Measurements from ENCODE around the gene SLC25A42. TPM values are rescaled to one million over a fixed set of nuclear protein-coding genes. Genes with fewer than 3 reads are reported as not detected.

The SLC25A42 gene
- total and polyA plus RNA-seq, 2 donors (not counting 1 experiment from before 2014, with no cell fraction given): 36.5 to 83.9 TPM

DNA sequence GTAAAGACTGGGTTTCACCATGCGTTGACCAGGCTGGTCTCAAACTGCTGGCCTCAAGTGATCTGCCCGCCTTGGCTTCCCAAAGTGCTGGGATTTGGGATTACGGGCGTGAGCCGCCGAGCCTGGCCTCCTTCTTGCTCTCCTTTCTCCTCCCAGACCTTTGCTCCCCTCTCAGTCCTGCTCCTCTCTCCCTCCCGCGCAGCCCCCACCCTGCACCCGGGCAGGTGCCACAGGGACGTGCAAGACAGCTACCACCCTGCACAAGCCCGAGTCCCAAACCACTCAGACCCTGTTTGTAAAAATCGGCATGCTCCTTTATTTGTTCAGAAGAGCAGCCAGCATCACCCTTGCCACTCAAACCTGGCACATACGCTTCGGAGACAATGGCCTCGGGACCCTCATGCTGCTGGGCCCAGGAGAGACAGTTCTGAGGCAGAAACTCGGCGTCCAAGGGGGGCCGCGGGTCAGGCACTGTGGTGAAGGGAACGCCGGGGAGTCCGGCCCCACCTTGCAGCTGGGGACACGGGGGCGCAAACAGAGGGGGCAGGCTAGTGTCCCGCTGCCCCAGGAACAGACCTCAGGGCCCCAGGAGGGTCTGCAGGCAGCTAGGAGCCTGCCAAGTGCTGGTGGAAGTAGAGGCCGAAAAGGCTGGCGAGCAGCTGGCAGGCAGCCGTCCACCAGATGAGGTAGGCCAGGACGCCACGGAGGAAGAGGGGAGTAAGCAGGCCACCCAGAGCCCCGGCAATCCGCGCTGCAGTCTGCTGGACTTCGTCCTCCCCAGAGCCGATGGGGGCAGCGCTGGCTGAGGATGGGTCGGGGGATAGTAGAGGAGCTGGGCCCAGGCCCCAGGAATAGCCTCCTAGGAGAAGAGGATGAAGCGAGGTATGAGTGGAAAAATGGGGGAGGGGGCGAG, 55.8 kb downstream of the SLC25A42 start:
- intact Hi-C loops (cut with micrococcal nuclease): no loop called here
- DNase-seq (no peak), ATAC-seq (ENCODE audit: low read depth) (no peak)
- Mint-ChIP-seq H3K9me3 (ENCODE audit: insufficient read depth) (peaks cover 5% of the 10 kb centered on the region), H3K4me1 (no peaks in the 10 kb centered on the region), H3K4me3 (no peak overlapping the region), H3K27me3 (no peaks in the 10 kb centered on the region), H3K27ac (no peak overlapping the region)
- H3K9ac ChIP-seq (ENCODE audit: low read length): no peak overlapping the region
- no peaks in the 10 kb centered on the region for H3K27me3 ChIP-seq (replicated peaks in 1 of 4; ENCODE audit: control extremely low read depth in 1 of 4, control insufficient read depth in 3 of 4, insufficient read depth in 4 of 4, low read length in 3 of 4)
- H4K20me1 ChIP-seq (ENCODE audit: control insufficient read depth, insufficient read depth, low read length, poor library complexity, severe bottlenecking): no peaks in the 10 kb centered on the region
- ChIA-PET POLR2A (no interaction called here), CTCF (no interaction called here)
- H3K4me1 ChIP-seq (ENCODE audit: control insufficient read depth in 2 of 2, insufficient read depth in 2 of 2, low read length in 2 of 2): no peaks in the 10 kb centered on the region
- no peak overlapping the region for H2AFZ ChIP-seq (ENCODE audit: insufficient read depth, low read depth, low read length, poor library complexity, severe bottlenecking)
- peaks cover 0 to 4% (median 3%) of the 10 kb centered on the region in 3 donors for H3K9me3 ChIP-seq (ENCODE audit: control extremely low read depth in 1 of 3, control insufficient read depth in 2 of 3, insufficient read depth in 1 of 3, low read length in 2 of 3)
- H3K27ac ChIP-seq (ENCODE audit: low read length in 2 of 2): no peak overlapping the region
- WGBS (ENCODE audit: insufficient coverage): 98% methylated on average over 36 of the region's 39 CpGs
- TF ChIP-seq EZH2 (IDR thresholded peaks at IDR 0.05; ENCODE audit: borderline replicate concordance, insufficient read depth, low read depth, low read length, poor library complexity, severe bottlenecking): no peak
- H3K4me3 ChIP-seq (ENCODE audit: control extremely low read depth in 1 of 5, extremely low read depth in 1 of 5, insufficient read depth in 1 of 5, low read depth in 2 of 5, low read length in 4 of 5): no peak overlapping the region
- no peaks in the 10 kb centered on the region for H3K79me2 ChIP-seq (ENCODE audit: control insufficient read depth, insufficient read depth, low read length)
- peaks cover 0 to 16% of the 10 kb centered on the region in 2 experiments for H3K36me3 ChIP-seq (replicated peaks in 1 of 2; ENCODE audit: control extremely low read depth in 1 of 2, control insufficient read depth in 1 of 2, extremely low read depth in 1 of 2, insufficient read depth in 2 of 2, low read length in 1 of 2)
- H3K4me2 ChIP-seq (replicated peaks; ENCODE audit: low read depth, low read length, poor library complexity, severe bottlenecking): no peak overlapping the region

DNA sequence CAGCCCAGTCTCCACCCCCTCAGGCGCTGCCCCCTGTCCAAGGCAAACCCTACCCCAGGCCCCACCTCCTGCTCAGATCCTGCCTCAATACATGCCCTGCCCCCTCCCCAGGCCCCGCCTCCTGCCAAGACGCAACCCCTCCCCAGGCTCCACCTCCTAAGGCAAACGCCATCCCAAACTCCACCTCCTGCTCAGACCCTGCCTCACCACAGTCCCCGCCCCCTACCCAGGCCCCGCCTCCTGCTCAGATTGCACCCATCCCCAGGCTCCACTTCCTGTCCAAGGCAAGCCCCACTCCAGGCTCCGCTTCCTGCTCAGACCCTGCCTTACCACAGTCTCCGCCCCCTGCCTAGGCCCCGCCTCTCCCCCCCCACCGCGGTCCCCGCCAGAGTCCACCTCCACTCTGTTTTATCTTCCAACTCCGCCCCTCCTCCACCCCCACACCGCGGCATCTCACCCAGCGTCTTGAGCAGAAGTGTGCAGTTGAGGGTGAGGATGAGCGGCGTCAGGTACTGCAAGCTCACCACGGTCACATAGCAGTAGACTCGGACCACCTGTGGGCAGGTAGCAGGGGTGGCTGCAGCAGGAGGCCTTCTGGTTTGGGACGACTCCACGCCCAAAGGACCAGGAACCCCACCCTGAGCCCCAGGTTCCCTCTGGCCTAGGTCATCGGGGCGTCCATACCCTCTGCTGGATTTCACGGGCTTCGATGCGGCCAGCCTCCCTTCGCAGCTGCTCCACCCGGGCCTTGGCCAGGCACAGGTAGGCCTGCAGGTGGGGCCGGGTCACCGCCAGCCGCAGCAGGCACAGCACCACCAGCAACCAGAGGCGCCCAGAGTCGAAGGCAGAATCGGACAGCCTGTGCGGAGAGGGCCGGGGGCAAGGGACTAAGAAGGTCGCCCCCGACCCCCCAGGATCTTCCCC, 56.8 kb downstream of the SLC25A42 start:
- Histone ChIP-seq H2AFZ (ENCODE audit: insufficient read depth, low read depth, low read length, poor library complexity, severe bottlenecking) (no peak overlapping the region), H3K4me3 (ENCODE audit: control extremely low read depth in 1 of 5, extremely low read depth in 1 of 5, insufficient read depth in 1 of 5, low read depth in 2 of 5, low read length in 4 of 5) (no peak overlapping the region), H3K27me3 (replicated peaks in 1 of 4; ENCODE audit: control extremely low read depth in 1 of 4, control insufficient read depth in 3 of 4, insufficient read depth in 4 of 4, low read length in 3 of 4) (no peaks in the 10 kb centered on the region), H3K4me1 (ENCODE audit: control insufficient read depth in 2 of 2, insufficient read depth in 2 of 2, low read length in 2 of 2) (no peaks in the 10 kb centered on the region), H3K27ac (ENCODE audit: low read length in 2 of 2) (no peak overlapping the region), H4K20me1 (ENCODE audit: control insufficient read depth, insufficient read depth, low read length, poor library complexity, severe bottlenecking) (no peaks in the 10 kb centered on the region), H3K4me2 (replicated peaks; ENCODE audit: low read depth, low read length, poor library complexity, severe bottlenecking) (no peak overlapping the region), H3K9me3 (ENCODE audit: control extremely low read depth in 1 of 3, control insufficient read depth in 2 of 3, insufficient read depth in 1 of 3, low read length in 2 of 3) (peaks cover 0 to 4% (median 3%) of the 10 kb centered on the region in 3 donors), H3K36me3 (replicated peaks in 1 of 2; ENCODE audit: control extremely low read depth in 1 of 2, control insufficient read depth in 1 of 2, extremely low read depth in 1 of 2, insufficient read depth in 2 of 2, low read length in 1 of 2) (peaks cover 0 to 16% of the 10 kb centered on the region in 2 experiments), H3K9ac (ENCODE audit: low read length) (no peak overlapping the region), H3K79me2 (ENCODE audit: control insufficient read depth, insufficient read depth, low read length) (no peaks in the 10 kb centered on the region)
- 98% methylated on average over 29 of the region's 39 CpGs for WGBS (ENCODE audit: insufficient coverage)
- ChIA-PET POLR2A (no interaction called here), CTCF (no interaction called here)
- Mint-ChIP-seq H3K4me1 (no peaks in the 10 kb centered on the region), H3K27me3 (no peaks in the 10 kb centered on the region), H3K27ac (no peak overlapping the region), H3K4me3 (no peak overlapping the region), H3K9me3 (ENCODE audit: insufficient read depth) (peaks cover 5% of the 10 kb centered on the region)
- intact Hi-C loops (cut with micrococcal nuclease): no loop called here
- TF ChIP-seq EZH2 (IDR thresholded peaks at IDR 0.05; ENCODE audit: borderline replicate concordance, insufficient read depth, low read depth, low read length, poor library complexity, severe bottlenecking): no peak
- TF ChIP-seq, protein P1, sequence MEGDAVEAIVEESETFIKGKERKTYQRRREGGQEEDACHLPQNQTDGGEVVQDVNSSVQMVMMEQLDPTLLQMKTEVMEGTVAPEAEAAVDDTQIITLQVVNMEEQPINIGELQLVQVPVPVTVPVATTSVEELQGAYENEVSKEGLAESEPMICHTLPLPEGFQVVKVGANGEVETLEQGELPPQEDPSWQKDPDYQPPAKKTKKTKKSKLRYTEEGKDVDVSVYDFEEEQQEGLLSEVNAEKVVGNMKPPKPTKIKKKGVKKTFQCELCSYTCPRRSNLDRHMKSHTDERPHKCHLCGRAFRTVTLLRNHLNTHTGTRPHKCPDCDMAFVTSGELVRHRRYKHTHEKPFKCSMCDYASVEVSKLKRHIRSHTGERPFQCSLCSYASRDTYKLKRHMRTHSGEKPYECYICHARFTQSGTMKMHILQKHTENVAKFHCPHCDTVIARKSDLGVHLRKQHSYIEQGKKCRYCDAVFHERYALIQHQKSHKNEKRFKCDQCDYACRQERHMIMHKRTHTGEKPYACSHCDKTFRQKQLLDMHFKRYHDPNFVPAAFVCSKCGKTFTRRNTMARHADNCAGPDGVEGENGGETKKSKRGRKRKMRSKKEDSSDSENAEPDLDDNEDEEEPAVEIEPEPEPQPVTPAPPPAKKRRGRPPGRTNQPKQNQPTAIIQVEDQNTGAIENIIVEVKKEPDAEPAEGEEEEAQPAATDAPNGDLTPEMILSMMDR (IDR thresholded peaks at IDR 0.05): no peak
- DNase-seq: no peak
- ATAC-seq (ENCODE audit: low read depth): no peak
